A673 (cell line): ENCODE measurements around the gene SERPINB1. TPM values are rescaled to one million over a fixed set of nuclear protein-coding genes. Genes with fewer than 3 reads are reported as not detected.

Experiments used
- BruUV-seq: library from RNA; stranded (reverse); fragments of 400-500 nt; replicated peaks from 2 replicates; lab custom pipeline; 2021; lab: Mats Ljungman, UMichigan
- CTCF ChIA-PET: fragments of 300-600 bp; sonication (Branson Sonifier 250); formaldehyde crosslinking; loops from one replicate; lab custom pipeline; 2022; ENCODE audit warnings: antibody characterized with exemption; lab: Charles Lee
- POLR2A ChIA-PET: fragments of 300-600 bp; sonication (Branson Sonifier 250); formaldehyde crosslinking; loops from one replicate; lab custom pipeline; 2022; ENCODE audit warnings: antibody characterized with exemption; ENCODE audit not compliant: low non-redundant PET; lab: Charles Lee
- DNase-seq: peaks from one replicate; pipeline ENCODE4 v3.0.0-alpha.2; 2015; ENCODE audit warnings: low spot score
- H3K27ac ChIP-seq: fragments of 200-600 bp; sonication (generic); 2 replicates; pipeline ENCODE4 v1.5.1; 2016; ENCODE audit warnings: mixed run types, low read depth, mild to moderate bottlenecking, mixed read lengths, antibody characterized with exemption, low read length; ENCODE audit not compliant: poor library complexity, severe bottlenecking
- H3K27me3 ChIP-seq: fragments of 200-600 bp; sonication (generic); replicated peaks from 2 replicates; pipeline ENCODE4 v1.6.1; 2017; ENCODE audit warnings: mixed run types, low read depth, mild to moderate bottlenecking, mixed read lengths, antibody characterized with exemption, low read length; ENCODE audit not compliant: insufficient read depth, poor library complexity
- H3K36me3 ChIP-seq: fragments of 200-600 bp; sonication (generic); 2 replicates; pipeline ENCODE4 v1.6.1; 2016; ENCODE audit warnings: mixed run types, mild to moderate bottlenecking, mixed read lengths, antibody characterized with exemption, low read length; ENCODE audit not compliant: insufficient read depth, poor library complexity, severe bottlenecking
- H3K4me1 ChIP-seq: fragments of 200-600 bp; sonication (generic); 2 replicates; pipeline ENCODE4 v1.6.1; 2017; ENCODE audit warnings: mixed run types, mild to moderate bottlenecking, mixed read lengths, antibody characterized with exemption, low read length; ENCODE audit not compliant: insufficient read depth, poor library complexity, severe bottlenecking
- H3K4me3 ChIP-seq: fragments of 200-600 bp; sonication (generic); 2 replicates; pipeline ENCODE4 v1.5.1; 2016; ENCODE audit warnings: low read depth, mixed run types, mild to moderate bottlenecking, mixed read lengths, low read length; ENCODE audit not compliant: poor library complexity, severe bottlenecking
- H3K9me3 ChIP-seq: fragments of 200-600 bp; sonication (generic); 2 replicates; pipeline ENCODE4 v1.6.1; 2016; ENCODE audit warnings: mixed run types, low read depth, mild to moderate bottlenecking, mixed read lengths, antibody characterized with exemption, low read length; ENCODE audit not compliant: poor library complexity, severe bottlenecking
- CTCF ChIP-seq: fragments of 300-800, 200-600 bp; sonication (generic); conservative IDR thresholded peaks from 2 replicates; pipeline ENCODE4 v1.5.1; 2017; ENCODE audit warnings: low read depth, mild to moderate bottlenecking, antibody characterized with exemption, low read length, moderate library complexity, mixed read lengths
- EZH2 ChIP-seq: fragments of 200-600 bp; sonication (generic); IDR thresholded peaks from 2 replicates; pipeline ENCODE4 v1.6.1; 2017; ENCODE audit warnings: borderline replicate concordance, low read depth, mild to moderate bottlenecking, mixed read lengths, antibody characterized with exemption, low read length; ENCODE audit not compliant: poor library complexity, severe bottlenecking
- intact Hi-C: fragments of 100-400 bp; cut with micrococcal nuclease; formaldehyde crosslinking; loops from one replicate; pipeline ENCODE4 v1.10.0; 2022; ENCODE audit not compliant: unreplicated experiment
- total RNA-seq: library from RNA; stranded (reverse); gene quantifications from 2 replicates; pipeline ENCODE4 v1.2.3, GENCODE V29; 2021

Gene SERPINB1
- total RNA-seq, 1 experiment from 2014 or later = 1.3 TPM

GRCh38 chr6:2871953-2872352 lies 30.3 kb upstream of the SERPINB1 start:
- Histone ChIP-seq H3K27ac (no peak overlapping the region), H3K9me3 (no peaks in the 10 kb centered on the region), H3K27me3 (no peaks in the 10 kb centered on the region), H3K36me3 (no peaks in the 10 kb centered on the region), H3K4me1 (peaks cover 9% of the 10 kb centered on the region), H3K4me3 (no peak overlapping the region)
- no peak for DNase-seq
- no peak for TF ChIP-seq EZH2
- no peak for TF ChIP-seq CTCF
- no TSS peak for BruUV-seq
- intact Hi-C loops = no loop called here
- ChIA-PET POLR2A (no interaction called here), CTCF (no interaction called here)

GRCh38 chr6:2871102-2871501 lies 29.4 kb upstream of the SERPINB1 start:
- no peak for TF ChIP-seq EZH2
- no peak for TF ChIP-seq CTCF
- CTCF ChIA-PET = no interaction called here
- POLR2A ChIA-PET = interaction anchor here (0.6 kb wide), 1 partner anchor 87 kb away, joined by 3 read pairs; no protein-coding TSS in a partner anchor
- Histone ChIP-seq H3K27ac (no peak overlapping the region), H3K4me1 (peaks cover 1% of the 10 kb centered on the region), H3K36me3 (no peaks in the 10 kb centered on the region), H3K9me3 (no peaks in the 10 kb centered on the region), H3K4me3 (no peak overlapping the region), H3K27me3 (no peaks in the 10 kb centered on the region)
- intact Hi-C loops = no loop called here
- no peak for DNase-seq
- BruUV-seq = no TSS peak

GRCh38 chr6:2870046-2870636 lies 28.5 kb upstream of the SERPINB1 start:
- Histone ChIP-seq H3K27me3 (no peaks in the 10 kb centered on the region), H3K36me3 (no peaks in the 10 kb centered on the region), H3K9me3 (no peaks in the 10 kb centered on the region), H3K27ac (no peak overlapping the region), H3K4me1 (no peaks in the 10 kb centered on the region), H3K4me3 (no peak overlapping the region)
- ChIA-PET CTCF (no interaction called here), POLR2A (no interaction called here)
- no peak for TF ChIP-seq EZH2
- TF ChIP-seq CTCF = no peak
- BruUV-seq = no TSS peak
- no peak for DNase-seq
- intact Hi-C loops = no loop called here
